ENCODE measurements around the gene WNT9A.

DNA sequence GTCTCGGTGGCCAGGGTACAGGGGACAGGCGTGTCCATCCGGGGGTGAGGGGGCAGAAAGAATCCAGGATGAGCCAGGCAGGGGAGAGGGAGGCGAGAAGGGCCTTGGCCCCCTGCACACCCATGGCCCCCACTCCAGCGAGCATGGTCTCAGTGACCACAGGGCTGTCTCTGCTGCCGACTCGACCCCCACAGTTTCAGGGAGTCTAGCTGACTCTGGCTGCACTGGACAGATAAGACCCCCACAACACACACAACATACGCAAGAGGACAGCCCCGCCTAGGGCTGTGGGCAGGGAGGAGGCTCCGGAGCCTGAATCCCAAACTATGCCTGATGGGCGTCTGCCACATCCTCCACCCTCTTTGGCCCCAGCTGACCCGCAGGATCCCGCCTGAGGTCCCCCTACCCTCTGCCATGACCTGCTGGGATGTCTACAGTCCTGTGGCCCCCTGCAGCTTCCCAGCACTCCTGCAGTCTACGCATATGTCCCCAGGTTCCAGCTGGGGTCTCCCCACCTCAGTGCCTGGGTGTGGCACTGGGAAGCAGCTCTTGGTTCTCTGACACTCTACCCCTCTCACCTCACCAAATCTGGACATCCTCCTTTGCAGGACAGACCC, 22.0 kb downstream of the WNT9A start:
- TF ChIP-seq EZH2 (IDR thresholded peaks at IDR 0.05; ENCODE audit: low read length, unreplicated experiment), result no peak
- TF ChIP-seq, protein P1, sequence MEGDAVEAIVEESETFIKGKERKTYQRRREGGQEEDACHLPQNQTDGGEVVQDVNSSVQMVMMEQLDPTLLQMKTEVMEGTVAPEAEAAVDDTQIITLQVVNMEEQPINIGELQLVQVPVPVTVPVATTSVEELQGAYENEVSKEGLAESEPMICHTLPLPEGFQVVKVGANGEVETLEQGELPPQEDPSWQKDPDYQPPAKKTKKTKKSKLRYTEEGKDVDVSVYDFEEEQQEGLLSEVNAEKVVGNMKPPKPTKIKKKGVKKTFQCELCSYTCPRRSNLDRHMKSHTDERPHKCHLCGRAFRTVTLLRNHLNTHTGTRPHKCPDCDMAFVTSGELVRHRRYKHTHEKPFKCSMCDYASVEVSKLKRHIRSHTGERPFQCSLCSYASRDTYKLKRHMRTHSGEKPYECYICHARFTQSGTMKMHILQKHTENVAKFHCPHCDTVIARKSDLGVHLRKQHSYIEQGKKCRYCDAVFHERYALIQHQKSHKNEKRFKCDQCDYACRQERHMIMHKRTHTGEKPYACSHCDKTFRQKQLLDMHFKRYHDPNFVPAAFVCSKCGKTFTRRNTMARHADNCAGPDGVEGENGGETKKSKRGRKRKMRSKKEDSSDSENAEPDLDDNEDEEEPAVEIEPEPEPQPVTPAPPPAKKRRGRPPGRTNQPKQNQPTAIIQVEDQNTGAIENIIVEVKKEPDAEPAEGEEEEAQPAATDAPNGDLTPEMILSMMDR (conservative IDR thresholded peaks at IDR 0.05; ENCODE audit: low read depth, low read length), result no peak

All from PC-3 (cell line).